Measurements from ENCODE around the gene ETFB.

DNA sequence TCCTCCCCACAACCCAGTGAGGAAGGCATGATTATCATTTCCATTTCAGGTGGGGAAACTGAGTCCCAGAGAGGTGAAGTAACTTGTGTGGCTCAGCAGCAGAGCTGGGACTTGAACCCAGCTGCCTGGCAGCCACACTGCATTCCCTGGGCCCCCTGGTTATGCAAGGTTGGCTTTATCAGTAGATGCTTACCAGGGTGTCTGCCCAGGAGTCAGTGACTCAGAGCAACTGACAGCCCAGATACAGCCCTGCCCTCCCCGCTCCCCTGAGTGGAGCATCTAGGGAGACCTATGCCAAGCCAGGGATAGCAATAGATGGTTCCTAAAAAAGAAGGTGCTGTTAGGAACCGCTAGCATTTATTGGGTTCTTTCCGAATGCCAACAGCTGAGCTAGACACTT lies 48.8 kb downstream of the ETFB start:
- TF ChIP-seq CTCF (IDR thresholded peaks at IDR 0.05; ENCODE audit: low read depth, low read length), result no peak
- no peak for TF ChIP-seq MYC (IDR thresholded peaks at IDR 0.05; ENCODE audit: low read depth, low read length)
